ENCODE data around the gene RASEF. TPM values are rescaled to one million over a fixed set of nuclear protein-coding genes. Genes with fewer than 3 reads are reported as not detected.

Gene RASEF
- polyA plus RNA-seq, 2 donors, result 3.8 to 4.3 TPM

- Histone ChIP-seq H3K27me3 (ENCODE audit: control insufficient read depth in 1 of 2, insufficient read depth in 2 of 2, low read length in 2 of 2) (no peaks in the 10 kb centered on the region), H3K9me3 (ENCODE audit: control insufficient read depth in 2 of 2, insufficient read depth in 1 of 2, low read depth in 1 of 2, low read length in 1 of 2) (no peaks in the 10 kb centered on the region), H3K4me3 (ENCODE audit: low read depth in 1 of 2, low read length in 2 of 2) (no peak overlapping the region), H3K27ac (ENCODE audit: low read depth in 2 of 2, low read length in 1 of 2) (no peak overlapping the region), H3K36me3 (ENCODE audit: control insufficient read depth in 2 of 2, insufficient read depth in 2 of 2, low read length in 1 of 2) (no peaks in the 10 kb centered on the region), H3K4me1 (ENCODE audit: control insufficient read depth in 2 of 2, insufficient read depth in 2 of 2, low read length in 1 of 2) (no peaks in the 10 kb centered on the region)
These were observed 56.6 kb downstream of the RASEF start for GRCh38 chr9:83006378-83006777.

- Histone ChIP-seq H3K4me1 (ENCODE audit: control insufficient read depth in 2 of 2, insufficient read depth in 2 of 2, low read length in 1 of 2) (no peaks in the 10 kb centered on the region), H3K27me3 (ENCODE audit: control insufficient read depth in 1 of 2, insufficient read depth in 2 of 2, low read length in 2 of 2) (no peaks in the 10 kb centered on the region)
- 92 to 96% methylated on average over 2 of the region's 2 CpGs for WGBS, 2 donors
These were observed 57.0 kb downstream of the RASEF start for GRCh38 chr9:83005963-83006362.

GRCh38 chr9:83005361-83005760 lies 57.6 kb downstream of the RASEF start:
- Histone ChIP-seq H3K9me3 (ENCODE audit: control insufficient read depth in 2 of 2, insufficient read depth in 1 of 2, low read depth in 1 of 2, low read length in 1 of 2) (no peaks in the 10 kb centered on the region), H3K36me3 (ENCODE audit: control insufficient read depth in 2 of 2, insufficient read depth in 2 of 2, low read length in 1 of 2) (peaks cover 0 to 3% of the 10 kb centered on the region in 2 donors), H3K4me3 (ENCODE audit: low read depth in 1 of 2, low read length in 2 of 2) (no peak overlapping the region), H3K27me3 (ENCODE audit: control insufficient read depth in 1 of 2, insufficient read depth in 2 of 2, low read length in 2 of 2) (no peaks in the 10 kb centered on the region), H3K27ac (ENCODE audit: low read depth in 2 of 2, low read length in 1 of 2) (no peak overlapping the region), H3K4me1 (ENCODE audit: control insufficient read depth in 2 of 2, insufficient read depth in 2 of 2, low read length in 1 of 2) (no peaks in the 10 kb centered on the region)
- WGBS, 2 donors, result 90 to 96% methylated on average over 1 of the region's 1 CpG

More at GRCh38 chr9:83005963-83006362, 57.0 kb downstream of the RASEF start:
- Histone ChIP-seq H3K9me3 (ENCODE audit: control insufficient read depth in 2 of 2, insufficient read depth in 1 of 2, low read depth in 1 of 2, low read length in 1 of 2) (no peaks in the 10 kb centered on the region), H3K4me3 (ENCODE audit: low read depth in 1 of 2, low read length in 2 of 2) (no peak overlapping the region), H3K36me3 (ENCODE audit: control insufficient read depth in 2 of 2, insufficient read depth in 2 of 2, low read length in 1 of 2) (peaks cover 0 to 1% of the 10 kb centered on the region in 2 donors), H3K27ac (ENCODE audit: low read depth in 2 of 2, low read length in 1 of 2) (no peak overlapping the region)

DNA sequence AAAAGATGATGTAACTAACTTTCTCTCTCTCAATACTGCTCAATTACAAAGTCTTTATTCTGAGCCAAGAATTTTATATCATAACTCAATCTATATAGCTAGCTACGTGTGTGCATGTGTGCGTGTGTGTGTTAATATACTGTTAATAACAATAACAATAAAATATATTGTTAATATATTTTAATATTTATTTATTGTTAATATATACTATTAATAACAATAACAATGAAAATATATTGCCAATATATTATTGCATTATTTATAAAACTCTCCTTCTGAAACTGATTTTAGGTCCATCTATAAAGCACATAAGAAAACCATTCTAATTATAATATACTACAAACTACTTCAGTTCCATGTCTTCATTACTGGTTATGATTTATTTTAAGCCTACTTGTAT lies 60.6 kb downstream of the RASEF start:
- peaks cover 0 to 5% of the 10 kb centered on the region in 2 donors for H3K36me3 ChIP-seq (ENCODE audit: control insufficient read depth in 2 of 2, insufficient read depth in 2 of 2, low read length in 1 of 2)
- 96% methylated on average over 2 of the region's 2 CpGs for WGBS, 2 donors
- no peak overlapping the region for H3K4me3 ChIP-seq (ENCODE audit: low read depth in 1 of 2, low read length in 2 of 2)
- no peaks in the 10 kb centered on the region for H3K27me3 ChIP-seq (ENCODE audit: control insufficient read depth in 1 of 2, insufficient read depth in 2 of 2, low read length in 2 of 2)
- no peak overlapping the region for H3K27ac ChIP-seq (ENCODE audit: low read depth in 2 of 2, low read length in 1 of 2)
- H3K4me1 ChIP-seq (ENCODE audit: control insufficient read depth in 2 of 2, insufficient read depth in 2 of 2, low read length in 1 of 2), result no peaks in the 10 kb centered on the region
- no peaks in the 10 kb centered on the region for H3K9me3 ChIP-seq (ENCODE audit: control insufficient read depth in 2 of 2, insufficient read depth in 1 of 2, low read depth in 1 of 2, low read length in 1 of 2)

DNA sequence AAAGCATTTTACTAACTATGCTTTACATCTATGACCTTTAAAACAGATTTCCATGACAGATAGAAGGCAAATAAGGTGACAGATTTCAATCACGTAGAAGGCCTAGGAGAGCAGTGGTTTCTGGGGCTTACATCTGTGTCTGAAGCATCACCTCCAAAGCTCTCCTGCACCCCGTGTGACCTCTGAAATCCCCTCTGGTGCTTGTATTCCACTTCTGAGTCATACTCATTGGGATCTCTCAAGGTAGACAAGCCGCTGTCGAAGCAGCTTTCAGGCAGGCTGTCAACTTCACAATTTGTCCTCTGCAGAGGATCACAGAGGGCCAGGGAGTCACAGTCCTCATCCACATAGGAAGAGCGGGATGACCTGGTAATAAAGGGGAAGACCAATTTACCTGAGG lies 62.2 kb downstream of the RASEF start:
- WGBS, 2 donors, result 91 to 92% methylated on average over 5 of the region's 5 CpGs
- Histone ChIP-seq H3K4me3 (ENCODE audit: low read depth in 1 of 2, low read length in 2 of 2) (no peak overlapping the region), H3K36me3 (ENCODE audit: control insufficient read depth in 2 of 2, insufficient read depth in 2 of 2, low read length in 1 of 2) (peaks cover 0 to 5% of the 10 kb centered on the region in 2 donors), H3K4me1 (ENCODE audit: control insufficient read depth in 2 of 2, insufficient read depth in 2 of 2, low read length in 1 of 2) (no peaks in the 10 kb centered on the region), H3K27me3 (ENCODE audit: control insufficient read depth in 1 of 2, insufficient read depth in 2 of 2, low read length in 2 of 2) (no peaks in the 10 kb centered on the region), H3K9me3 (ENCODE audit: control insufficient read depth in 2 of 2, insufficient read depth in 1 of 2, low read depth in 1 of 2, low read length in 1 of 2) (no peaks in the 10 kb centered on the region), H3K27ac (ENCODE audit: low read depth in 2 of 2, low read length in 1 of 2) (no peak overlapping the region)

GRCh38 chr9:82998409-82998808 lies 64.5 kb downstream of the RASEF start:
- H3K27me3 ChIP-seq (ENCODE audit: control insufficient read depth in 1 of 2, insufficient read depth in 2 of 2, low read length in 2 of 2), result no peaks in the 10 kb centered on the region
- 34 to 35% methylated on average over 2 of the region's 2 CpGs for WGBS, 2 donors
- no peak overlapping the region for H3K4me3 ChIP-seq (ENCODE audit: low read depth in 1 of 2, low read length in 2 of 2)
- no peaks in the 10 kb centered on the region for H3K4me1 ChIP-seq (ENCODE audit: control insufficient read depth in 2 of 2, insufficient read depth in 2 of 2, low read length in 1 of 2)
- no peak overlapping the region for H3K27ac ChIP-seq (ENCODE audit: low read depth in 2 of 2, low read length in 1 of 2)
- peaks cover 3 to 5% of the 10 kb centered on the region in 2 donors for H3K36me3 ChIP-seq (ENCODE audit: control insufficient read depth in 2 of 2, insufficient read depth in 2 of 2, low read length in 1 of 2)
- no peaks in the 10 kb centered on the region for H3K9me3 ChIP-seq (ENCODE audit: control insufficient read depth in 2 of 2, insufficient read depth in 1 of 2, low read depth in 1 of 2, low read length in 1 of 2)

- WGBS, 2 donors, result 92 to 95% methylated on average over 6 of the region's 6 CpGs
These were observed 65.3 kb downstream of the RASEF start for GRCh38 chr9:82997476-82998140.

GRCh38 chr9:82996941-82997340 lies 66.0 kb downstream of the RASEF start:
- peaks cover 3 to 5% of the 10 kb centered on the region in 2 donors for H3K36me3 ChIP-seq (ENCODE audit: control insufficient read depth in 2 of 2, insufficient read depth in 2 of 2, low read length in 1 of 2)
- H3K27me3 ChIP-seq (ENCODE audit: control insufficient read depth in 1 of 2, insufficient read depth in 2 of 2, low read length in 2 of 2), result no peaks in the 10 kb centered on the region
- WGBS, 2 donors, result 84 to 87% methylated on average over 4 of the region's 4 CpGs
- no peaks in the 10 kb centered on the region for H3K9me3 ChIP-seq (ENCODE audit: control insufficient read depth in 2 of 2, insufficient read depth in 1 of 2, low read depth in 1 of 2, low read length in 1 of 2)
- no peaks in the 10 kb centered on the region for H3K4me1 ChIP-seq (ENCODE audit: control insufficient read depth in 2 of 2, insufficient read depth in 2 of 2, low read length in 1 of 2)
- no peak overlapping the region for H3K4me3 ChIP-seq (ENCODE audit: low read depth in 1 of 2, low read length in 2 of 2)
- no peak overlapping the region for H3K27ac ChIP-seq (ENCODE audit: low read depth in 2 of 2, low read length in 1 of 2)

More at GRCh38 chr9:82997476-82998140, 65.3 kb downstream of the RASEF start:
- Histone ChIP-seq H3K27ac (ENCODE audit: low read depth in 2 of 2, low read length in 1 of 2) (no peak overlapping the region), H3K4me1 (ENCODE audit: control insufficient read depth in 2 of 2, insufficient read depth in 2 of 2, low read length in 1 of 2) (no peaks in the 10 kb centered on the region), H3K9me3 (ENCODE audit: control insufficient read depth in 2 of 2, insufficient read depth in 1 of 2, low read depth in 1 of 2, low read length in 1 of 2) (no peaks in the 10 kb centered on the region), H3K27me3 (ENCODE audit: control insufficient read depth in 1 of 2, insufficient read depth in 2 of 2, low read length in 2 of 2) (no peaks in the 10 kb centered on the region), H3K4me3 (ENCODE audit: low read depth in 1 of 2, low read length in 2 of 2) (no peak overlapping the region), H3K36me3 (ENCODE audit: control insufficient read depth in 2 of 2, insufficient read depth in 2 of 2, low read length in 1 of 2) (peaks cover 3 to 5% of the 10 kb centered on the region in 2 donors)

GRCh38 chr9:82993856-82994605 lies 68.9 kb downstream of the RASEF start:
- WGBS, 2 donors, result 83 to 84% methylated on average over 8 of the region's 8 CpGs
- H3K27ac ChIP-seq (ENCODE audit: low read depth in 2 of 2, low read length in 1 of 2), result no peak overlapping the region

More at GRCh38 chr9:82993856-82994605, 68.9 kb downstream of the RASEF start:
- Histone ChIP-seq H3K36me3 (ENCODE audit: control insufficient read depth in 2 of 2, insufficient read depth in 2 of 2, low read length in 1 of 2) (peaks cover 3 to 6% of the 10 kb centered on the region in 2 donors), H3K4me3 (ENCODE audit: low read depth in 1 of 2, low read length in 2 of 2) (no peak overlapping the region), H3K4me1 (ENCODE audit: control insufficient read depth in 2 of 2, insufficient read depth in 2 of 2, low read length in 1 of 2) (no peaks in the 10 kb centered on the region), H3K9me3 (ENCODE audit: control insufficient read depth in 2 of 2, insufficient read depth in 1 of 2, low read depth in 1 of 2, low read length in 1 of 2) (no peaks in the 10 kb centered on the region), H3K27me3 (ENCODE audit: control insufficient read depth in 1 of 2, insufficient read depth in 2 of 2, low read length in 2 of 2) (no peaks in the 10 kb centered on the region)

All from esophagus (tissue), 2 donors.